HG03045 (cell line): Measurements from ENCODE around the gene TEX54.

Source experiments
- ATAC-seq: cut with Tn5 transposase; IDR thresholded peaks from one replicate; pipeline ENCODE4 v1.9.1; 2021; ENCODE audit warnings: mild to moderate bottlenecking, moderate library complexity; ENCODE audit not compliant: unreplicated experiment

The TEX54 gene

GRCh38 chr11:62789576-62789975, 43.1 kb downstream of the TEX54 start:
- ATAC-seq, result no peak

GRCh38 chr11:62788991-62789390, 43.6 kb downstream of the TEX54 start:
- ATAC-seq, result no peak

GRCh38 chr11:62787005-62787759, 45.5 kb downstream of the TEX54 start, which contains the start of gene TMEM179B:
TMEM179B (plus strand) TSS chr11:62787402; CDS start chr11:62787432, 30 bp downstream.
- peak; percentile 65 for ATAC-seq

- ATAC-seq, result peak; percentile 65
Measured at GRCh38 chr11:62786318-62787004, 46.2 kb downstream of the TEX54 start.

GRCh38 chr11:62782753-62783152, 49.9 kb downstream of the TEX54 start:
- ATAC-seq, result no peak
